Heart left ventricle (tissue), 13 donors: ENCODE data around the gene SLC49A3.

Experiments
- CTCF ChIP-seq, 12 donors: fragments of 200-600 bp; sonication (generic) in 4 of 12; IDR thresholded peaks; one replicate each; pipeline versions ENCODE4 v1.5.0 to v1.8.0; 2018 to 2022; ENCODE audit warnings: antibody characterized with exemption in 12 of 12, mild to moderate bottlenecking in 5 of 12
- POLR2A ChIP-seq, 2 donors: fragments of 450-650 bp; IDR thresholded peaks; one replicate each; pipeline ENCODE4 v1.6.1; 2017; ENCODE audit warnings: antibody characterized with exemption in 2 of 2, mild to moderate bottlenecking in 2 of 2, moderate library complexity in 2 of 2
- donor health status: ischemic (EF 13 %, LVEDD 7.1; RV severe dilation, severe dysfunction).
- donor health status: DM: no; HTN: yes; CAD: no.
- donor health status: DM: no; HTN: no; CAD: no.
- donor health status: ischemic (EF 25% LVEDD 6.9; RV normal size, moderate dysfunction).
- donor health status: ischemic (EF 25% LVEDD 5.7; RV mildly dilated, moderate dysfunction).
- donor health status: ischemic (EF 35%, LVEDD 5.7; RV mildly dilated, moderate dysfunction).
- donor health status: nonischemic (EF 11% LVEDD 7.7; RV severe dilation, severe dysfunction).
- donor health status: DM: yes; HTN: yes; CAD: no.
- donor health status: PGD.
- donor health status: ischemic (EF 29% LVEDD 5.4; RV normal size, mild dysfunction).
- donor health status: nonischemic (EF 23%, LVEDD 6.1; RV moderate dilation, normal function).

- TF ChIP-seq CTCF (IDR thresholded peaks at IDR 0.05) (no peak), POLR2A (IDR thresholded peaks at IDR 0.05) (no peak)
These were observed 15.4 kb upstream of the SLC49A3 start for GRCh38 chr4:704198-704891.
